ENCODE measurements around the gene OR2H1. TPM values are rescaled to one million over a fixed set of nuclear protein-coding genes. Genes with fewer than 3 reads are reported as not detected.

OR2H1 gene
- total and polyA plus RNA-seq, 12 donors, result not detected

- no peak for DNase-seq
- Histone ChIP-seq H3K27ac (no peak overlapping the region), H3K4me1 (replicated peaks in 1 of 2) (no peaks in the 10 kb centered on the region), H3K9me3 (replicated peaks in 1 of 3) (no peaks in the 10 kb centered on the region), H3K36me3 (replicated peaks in 1 of 2) (no peaks in the 10 kb centered on the region), H3K27me3 (no peaks in the 10 kb centered on the region), H3K4me3 (no peak overlapping the region)
- WGBS, 4 donors, result 69 to 83% (median 74%) methylated on average over 2 of the region's 2 CpGs
- no peak for TF ChIP-seq POLR2A (IDR thresholded peaks at IDR 0.05)
- no peak for TF ChIP-seq CTCF (IDR thresholded peaks at IDR 0.05)
- intact Hi-C loops (cut with DNase I), result no loop called here
Observed at GRCh38 chr6:29504961-29505360, 48.0 kb downstream of the OR2H1 start.

- no peak overlapping the region for H3K27ac ChIP-seq
- no peak for DNase-seq
- WGBS, 4 donors, result 82 to 87% methylated on average over 3 of the region's 3 CpGs; no CpG with 5 or more reads in 2 of the 4 donors
- TF ChIP-seq CTCF (IDR thresholded peaks at IDR 0.05) (no peak), POLR2A (IDR thresholded peaks at IDR 0.05) (no peak)
- no peaks in the 10 kb centered on the region for H3K27me3 ChIP-seq
- no peak overlapping the region for H3K4me3 ChIP-seq
- H3K36me3 ChIP-seq (replicated peaks in 1 of 2), result no peaks in the 10 kb centered on the region
- H3K4me1 ChIP-seq (replicated peaks in 1 of 2), result no peaks in the 10 kb centered on the region
- intact Hi-C loops (cut with DNase I), result no loop called here
- no peaks in the 10 kb centered on the region for H3K9me3 ChIP-seq (replicated peaks in 1 of 3)
Observed at GRCh38 chr6:29505808-29506207, 48.9 kb downstream of the OR2H1 start.

- intact Hi-C loops (cut with DNase I), result no loop called here
- Histone ChIP-seq H3K9me3 (replicated peaks in 1 of 3) (no peaks in the 10 kb centered on the region), H3K4me3 (no peak overlapping the region), H3K4me1 (replicated peaks in 1 of 2) (no peaks in the 10 kb centered on the region), H3K36me3 (replicated peaks in 1 of 2) (no peaks in the 10 kb centered on the region), H3K27me3 (no peaks in the 10 kb centered on the region), H3K27ac (no peak overlapping the region)
- no peak for DNase-seq
- WGBS, 4 donors, result 68 to 79% (median 78%) methylated on average over 10 to 11 of the region's 11 CpGs
- TF ChIP-seq CTCF (IDR thresholded peaks at IDR 0.05), result no peak
- no peak for TF ChIP-seq POLR2A (IDR thresholded peaks at IDR 0.05)
Observed at GRCh38 chr6:29506446-29507067, 49.6 kb downstream of the OR2H1 start.

- no peak overlapping the region for H3K27ac ChIP-seq
- 75 to 91% (median 76%) methylated on average over 4 to 5 of the region's 5 CpGs for WGBS, 4 donors
- intact Hi-C loops (cut with DNase I), result no loop called here
- H3K36me3 ChIP-seq (replicated peaks in 1 of 2), result no peaks in the 10 kb centered on the region
- no peaks in the 10 kb centered on the region for H3K9me3 ChIP-seq (replicated peaks in 1 of 3)
- no peaks in the 10 kb centered on the region for H3K4me1 ChIP-seq (replicated peaks in 1 of 2)
- H3K4me3 ChIP-seq, result no peak overlapping the region
- H3K27me3 ChIP-seq, result no peaks in the 10 kb centered on the region
- DNase-seq, result peak in 1 of 7 donors; percentile 15
- TF ChIP-seq CTCF (IDR thresholded peaks at IDR 0.05), result no peak
- no peak for TF ChIP-seq POLR2A (IDR thresholded peaks at IDR 0.05)
Observed at GRCh38 chr6:29507319-29507718, 50.4 kb downstream of the OR2H1 start.

Data from adrenal gland (tissue), 12 donors.